Measurements from ENCODE around the gene HYOU1.
"Not testable (repeated sequence)": the region's sequence is repeated elsewhere in the genome, so short reads cannot be mapped to it uniquely, and the experiment has no call there.

Gene HYOU1

GRCh38 chr11:119042927-119043326 lies 14.1 kb downstream of the HYOU1 start:
- no peak for DNase-seq

- DNase-seq, result no peak
Observed at GRCh38 chr11:119041821-119042514, 15.0 kb downstream of the HYOU1 start.

- not testable (repeated sequence) for DNase-seq
Observed at GRCh38 chr11:119039471-119039870, 17.5 kb downstream of the HYOU1 start.

GRCh38 chr11:119038884-119039283 lies 18.1 kb downstream of the HYOU1 start:
- no peak for DNase-seq

- no peak for DNase-seq
Observed at GRCh38 chr11:119034813-119035212, 22.2 kb downstream of the HYOU1 start.

GRCh38 chr11:119033421-119033820 lies 23.6 kb downstream of the HYOU1 start:
- DNase-seq, result not testable (repeated sequence)

GRCh38 chr11:119031912-119032280 lies 25.1 kb downstream of the HYOU1 start:
- DNase-seq, result no peak

GRCh38 chr11:119030329-119031047 lies 26.5 kb downstream of the HYOU1 start, which contains the start of gene SLC37A4:
TSS of gene SLC37A4 (minus strand) at chr11:119030877.
- peak; percentile 94 to 99 (median 99) for DNase-seq

- DNase-seq, result no peak
Observed at GRCh38 chr11:119030029-119030328, 27.0 kb downstream of the HYOU1 start.

- peak in 2 of 5 experiments; percentile 35 to 47 for DNase-seq
Observed at GRCh38 chr11:119029340-119030028, 27.5 kb downstream of the HYOU1 start.

- no peak for DNase-seq
Observed at GRCh38 chr11:119029069-119029339, 28.0 kb downstream of the HYOU1 start.

- DNase-seq, result no peak
Observed at GRCh38 chr11:119028346-119029068, 28.5 kb downstream of the HYOU1 start.

GRCh38 chr11:119027561-119028345 lies 29.3 kb downstream of the HYOU1 start:
- no peak for DNase-seq

GRCh38 chr11:119026970-119027369 lies 30.0 kb downstream of the HYOU1 start:
- no peak for DNase-seq

GRCh38 chr11:119025978-119026766 lies 30.8 kb downstream of the HYOU1 start:
- no peak for DNase-seq

GRCh38 chr11:119025541-119025940 lies 31.5 kb downstream of the HYOU1 start:
- DNase-seq, result no peak

GRCh38 chr11:119025099-119025473 lies 31.9 kb downstream of the HYOU1 start:
- no peak for DNase-seq

- DNase-seq, result no peak
Observed at GRCh38 chr11:119024430-119025098, 32.4 kb downstream of the HYOU1 start.

GRCh38 chr11:119023741-119024140 lies 33.3 kb downstream of the HYOU1 start:
- DNase-seq, result no peak

- no peak for DNase-seq
Observed at GRCh38 chr11:119021631-119022030, 35.4 kb downstream of the HYOU1 start.

GRCh38 chr11:119019996-119020395 lies 37.0 kb downstream of the HYOU1 start:
- DNase-seq, result no peak

Measured in T-helper 2 cell (primary cell).